Left kidney (tissue), 2 donors: ENCODE measurements around the gene HSPG2. TPM values are rescaled to one million over a fixed set of nuclear protein-coding genes. Genes with fewer than 3 reads are reported as not detected.
A peak's percentile ranks its signal among the peaks of the same experiment; 100 is the strongest.
"Not testable (repeated sequence)": the region's sequence is repeated elsewhere in the genome, so short reads cannot be mapped to it uniquely, and the experiment has no call there.

Experiments
- DNase-seq: peaks from one replicate; pipeline ENCODE4 v3.0.0-alpha.2; 2013
- polyA plus RNA-seq: library from polyadenylated mRNA; unstranded; fragments of 120-200 nt; gene quantifications from one replicate; pipeline ENCODE4 v1.2.1, GENCODE V29; 2013; ENCODE audit not compliant: insufficient read length

The HSPG2 gene
- polyA plus RNA-seq, 1 donor = 154 TPM

- DNase-seq = not testable (repeated sequence)
These were observed 151.3 kb downstream of the HSPG2 start for GRCh38 chr1:21785764-21786163.

GRCh38 chr1:21783679-21784603 is 153.2 kb downstream of the HSPG2 start:
- no peak for DNase-seq

GRCh38 chr1:21782868-21783678 is 154.0 kb downstream of the HSPG2 start, which contains the start of gene USP48:
Gene USP48, minus strand, starts transcription at chr1:21783149. Its CDS starts 192 bp downstream, at chr1:21782957.
- peak; percentile 95 for DNase-seq

GRCh38 chr1:21782349-21782867 is 154.7 kb downstream of the HSPG2 start:
- DNase-seq = peak; percentile 55

GRCh38 chr1:21781815-21782348 is 155.2 kb downstream of the HSPG2 start:
- DNase-seq = peak; percentile 51

- DNase-seq = no peak
These were observed 157.2 kb downstream of the HSPG2 start for GRCh38 chr1:21779613-21780521.

GRCh38 chr1:21778405-21778727 is 158.7 kb downstream of the HSPG2 start:
- no peak for DNase-seq

- DNase-seq = not testable (repeated sequence)
These were observed 160.2 kb downstream of the HSPG2 start for GRCh38 chr1:21776925-21777324.

GRCh38 chr1:21775985-21776562 is 161.0 kb downstream of the HSPG2 start:
- DNase-seq = no peak

GRCh38 chr1:21775550-21775914 is 161.6 kb downstream of the HSPG2 start:
- no peak for DNase-seq

GRCh38 chr1:21774835-21775549 is 162.1 kb downstream of the HSPG2 start:
- DNase-seq = no peak

GRCh38 chr1:21773585-21773984 is 163.5 kb downstream of the HSPG2 start:
- DNase-seq = no peak

Other genes with a start within 250 kb of the HSPG2 start
- 94.3 TPM for gene USP48, start 154.2 kb downstream of the HSPG2 start, polyA plus RNA-seq
- gene LDLRAD2, start 125.0 kb downstream of the HSPG2 start, polyA plus RNA-seq = 4.6 TPM
- gene CELA3B, start 39.7 kb upstream of the HSPG2 start, polyA plus RNA-seq = 0.38 TPM
- not detected for gene CELA3A, start 64.3 kb upstream of the HSPG2 start, polyA plus RNA-seq
- 393 TPM for gene CDC42, start 115.4 kb upstream of the HSPG2 start, polyA plus RNA-seq
- gene WNT4, start 205.8 kb upstream of the HSPG2 start, polyA plus RNA-seq = 6.7 TPM